Measurements from ENCODE around the gene PDIA3.
A peak's percentile ranks its signal among the peaks of the same experiment; 100 is the strongest.
"Not testable (repeated sequence)": the region's sequence is repeated elsewhere in the genome, so short reads cannot be mapped to it uniquely, and the experiment has no call there.

Gene PDIA3

DNA sequence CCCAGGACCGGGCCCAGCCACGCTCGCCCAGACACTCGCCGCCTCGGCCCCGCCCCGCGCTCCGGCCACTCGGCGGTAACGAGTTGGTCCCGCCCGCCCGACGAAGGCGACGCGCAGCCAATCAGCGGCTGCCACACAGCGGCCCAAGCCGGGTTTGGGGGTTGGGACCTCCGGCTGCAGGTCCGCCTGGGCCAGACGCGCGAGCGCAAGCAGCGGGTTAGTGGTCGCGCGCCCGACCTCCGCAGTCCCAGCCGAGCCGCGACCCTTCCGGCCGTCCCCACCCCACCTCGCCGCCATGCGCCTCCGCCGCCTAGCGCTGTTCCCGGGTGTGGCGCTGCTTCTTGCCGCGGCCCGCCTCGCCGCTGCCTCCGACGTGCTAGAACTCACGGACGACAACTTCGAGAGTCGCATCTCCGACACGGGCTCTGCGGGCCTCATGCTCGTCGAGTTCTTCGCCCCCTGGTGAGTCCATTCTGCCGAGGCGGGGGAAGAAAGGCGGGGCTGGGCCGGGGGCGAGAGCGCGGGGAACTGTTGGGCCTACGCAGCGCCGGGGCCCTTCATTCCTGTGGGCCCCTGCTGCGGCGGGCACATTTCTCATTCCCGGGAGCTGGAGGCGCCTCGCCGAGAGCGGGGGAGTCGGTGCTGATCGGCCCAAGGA, at the start of gene PDIA3:
Gene PDIA3, plus strand, starts transcription at position 194 of the 658 bp plus-strand sequence. Its CDS starts 102 bp downstream, at position 296.
- DNase-seq, result peak; percentile 96

DNA sequence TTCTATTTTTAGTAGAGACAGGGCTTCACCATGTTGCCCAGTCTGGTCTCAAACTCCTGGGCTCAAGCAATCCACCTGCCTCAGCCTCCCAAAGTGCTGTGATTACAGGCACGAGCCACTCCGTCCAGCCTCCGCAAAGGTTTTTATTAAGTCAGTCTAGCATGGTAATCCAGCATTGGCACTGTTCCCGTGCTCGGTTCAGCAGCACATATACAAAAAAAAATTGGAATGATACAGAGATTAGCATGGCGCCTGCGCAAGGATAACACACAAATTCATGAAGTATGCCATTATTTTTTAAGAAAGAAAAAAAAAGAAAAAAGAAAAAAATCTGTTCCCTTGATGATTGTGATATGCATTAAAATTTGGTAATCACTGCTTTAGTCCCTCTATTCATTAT, 44.1 kb upstream of the PDIA3 start:
- no peak for DNase-seq

DNA sequence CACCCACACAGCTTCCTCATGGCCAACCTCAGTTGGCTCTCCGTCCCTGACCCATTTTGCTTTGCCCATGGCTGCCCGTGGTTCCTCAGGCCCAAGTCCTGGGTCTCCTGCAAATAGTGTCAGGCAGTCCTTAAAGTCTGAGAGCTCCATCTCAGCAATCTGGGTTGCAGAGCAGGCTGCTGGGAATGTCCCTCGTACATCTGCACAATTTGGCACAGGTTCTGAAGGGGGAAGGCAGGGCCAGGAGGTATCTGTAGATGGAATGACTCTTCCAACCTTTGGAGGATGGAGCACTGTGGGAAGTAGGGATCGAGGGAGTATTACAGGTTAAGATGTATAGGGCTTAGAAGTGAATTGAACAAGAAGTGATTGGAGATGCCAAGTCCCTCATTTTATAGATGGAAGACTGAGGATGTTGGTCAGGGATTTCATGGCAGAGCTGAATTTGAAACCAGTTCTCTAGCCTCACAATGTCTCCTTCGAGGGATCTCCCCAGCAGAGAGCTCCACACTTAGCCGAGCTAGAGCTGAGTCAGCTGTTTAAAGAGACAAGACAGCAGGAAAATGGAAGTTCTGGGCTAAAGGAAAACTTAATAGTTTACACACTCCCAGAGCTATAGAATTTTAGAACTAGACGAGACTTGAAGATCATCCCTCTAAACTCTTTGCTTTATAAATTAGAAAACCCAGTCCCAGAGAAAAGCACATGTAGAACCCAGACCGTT, 43.4 kb upstream of the PDIA3 start:
- DNase-seq, result no peak

DNA sequence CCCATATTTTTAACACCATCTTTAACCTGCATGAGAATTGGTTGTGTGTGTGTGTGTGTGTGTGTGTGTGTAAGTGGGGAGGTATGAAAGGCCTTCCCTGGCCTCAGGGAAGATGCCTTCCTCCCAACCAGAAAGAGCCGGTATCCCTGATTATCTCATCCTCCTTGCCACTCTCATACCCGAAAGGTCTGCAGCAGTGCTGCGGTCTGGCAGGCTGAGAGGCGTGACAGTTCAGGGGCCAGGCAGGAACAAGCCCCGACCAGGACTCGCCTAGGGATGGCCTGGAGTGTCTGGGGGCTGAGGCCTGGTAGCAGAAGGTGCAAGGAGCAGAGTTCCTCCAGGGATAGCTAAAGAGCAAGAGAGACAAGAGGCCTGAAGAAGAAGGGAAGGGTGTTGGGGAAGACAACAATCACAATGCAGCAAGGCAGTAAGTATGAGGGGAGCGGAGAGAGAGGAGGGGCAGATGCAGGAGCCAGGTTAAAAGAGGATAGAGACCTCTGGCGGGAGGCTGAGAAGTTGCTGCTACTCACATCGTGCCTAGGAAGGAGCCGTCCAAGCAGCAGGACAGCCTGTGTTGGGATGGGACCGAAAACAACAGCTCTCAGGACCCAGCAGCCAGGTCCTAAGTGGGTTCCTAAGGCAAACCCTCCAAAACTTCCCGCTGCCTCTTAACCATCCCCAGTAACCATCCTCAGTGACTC, 35.7 kb upstream of the PDIA3 start:
- not testable (repeated sequence) for DNase-seq

DNA sequence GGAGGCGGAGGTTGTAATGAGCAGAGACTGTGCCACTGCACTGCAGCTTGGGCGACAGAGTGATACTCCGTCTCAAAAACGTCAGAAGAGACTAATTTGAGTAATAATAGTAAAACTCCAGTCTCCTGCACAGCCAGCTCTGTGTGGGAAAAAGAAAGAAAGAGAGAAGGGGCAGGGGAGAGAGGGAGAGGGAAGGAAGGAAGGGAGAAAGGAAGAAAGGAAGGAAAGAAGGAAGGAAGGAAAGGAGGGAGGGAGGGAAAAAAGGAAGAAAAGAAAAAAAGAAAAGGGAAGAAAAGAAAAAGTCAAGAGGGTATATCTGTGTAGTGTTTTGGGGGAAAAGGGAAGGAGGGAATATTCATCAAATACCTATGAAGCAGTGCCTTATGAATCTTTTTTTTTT, 23.1 kb upstream of the PDIA3 start:
- no peak for DNase-seq

DNA sequence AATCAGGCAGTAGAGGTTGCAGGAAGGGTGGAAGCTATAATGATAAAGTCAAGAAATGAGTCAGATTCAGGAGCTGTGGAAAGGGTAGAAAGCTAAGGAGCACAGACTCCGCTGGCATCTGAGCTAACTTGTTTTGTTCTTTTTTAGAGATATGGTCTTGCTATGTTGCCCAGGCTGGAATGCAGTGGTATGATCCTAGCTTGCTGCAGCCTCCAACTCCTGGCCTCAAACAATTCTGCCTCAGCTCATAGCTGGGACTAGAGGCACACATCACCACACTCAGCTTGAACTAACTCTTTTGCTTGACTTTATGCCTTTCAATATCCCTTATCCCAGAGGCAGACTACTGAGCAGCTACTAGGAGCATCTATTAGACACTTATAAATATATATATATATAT, 19.9 kb upstream of the PDIA3 start:
- DNase-seq, result not testable (repeated sequence)

DNA sequence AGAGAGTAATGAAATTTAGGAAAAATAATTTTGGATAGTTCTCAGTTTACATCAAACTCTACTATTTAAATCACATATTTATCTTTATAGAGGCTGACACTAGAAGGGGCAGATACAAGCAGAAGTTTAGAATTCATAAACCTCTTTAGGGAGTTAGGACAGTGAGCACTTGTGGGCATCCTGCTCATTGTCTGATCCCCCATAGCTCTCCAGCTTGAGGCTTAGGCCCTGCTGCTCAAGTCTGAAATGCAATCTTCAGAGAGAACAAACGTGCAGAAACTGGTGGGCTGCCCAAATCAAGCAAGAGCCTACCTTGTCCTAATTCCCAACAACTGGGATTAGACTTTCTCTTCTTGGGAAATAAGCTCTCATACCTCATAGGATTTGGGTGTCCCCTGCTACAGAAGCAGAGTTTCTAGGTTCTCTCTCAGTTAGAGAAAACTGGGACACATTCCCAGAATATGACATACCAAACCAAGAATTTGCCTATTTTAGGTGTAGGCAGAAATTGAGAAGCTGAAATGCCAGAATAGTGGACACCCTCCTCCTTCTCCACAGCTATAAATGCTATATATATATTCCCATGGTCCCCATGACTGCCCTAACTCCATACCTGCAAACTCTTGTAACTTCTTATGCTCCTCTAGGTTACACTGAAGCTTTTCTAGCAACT, 18.0 kb upstream of the PDIA3 start:
- not testable (repeated sequence) for DNase-seq

DNA sequence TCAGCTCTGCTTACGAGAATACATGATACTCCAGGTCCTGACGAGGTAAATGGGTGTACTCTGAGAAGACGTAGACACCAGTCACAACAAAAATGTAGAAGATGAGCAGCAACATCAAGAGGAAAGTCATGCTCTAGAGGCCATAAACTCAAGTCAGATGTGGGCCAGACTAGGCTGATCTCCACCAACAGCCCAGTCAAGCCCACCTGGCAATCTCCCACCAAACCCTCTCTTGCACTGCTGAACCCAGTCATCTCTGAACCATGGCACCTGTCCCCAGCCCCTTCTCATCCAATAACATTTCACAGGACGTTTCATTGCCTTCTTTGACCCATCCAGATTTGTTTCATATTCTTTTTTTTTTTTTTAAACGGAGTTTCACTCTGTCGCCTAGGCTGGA, 10.8 kb upstream of the PDIA3 start:
- no peak for DNase-seq

DNA sequence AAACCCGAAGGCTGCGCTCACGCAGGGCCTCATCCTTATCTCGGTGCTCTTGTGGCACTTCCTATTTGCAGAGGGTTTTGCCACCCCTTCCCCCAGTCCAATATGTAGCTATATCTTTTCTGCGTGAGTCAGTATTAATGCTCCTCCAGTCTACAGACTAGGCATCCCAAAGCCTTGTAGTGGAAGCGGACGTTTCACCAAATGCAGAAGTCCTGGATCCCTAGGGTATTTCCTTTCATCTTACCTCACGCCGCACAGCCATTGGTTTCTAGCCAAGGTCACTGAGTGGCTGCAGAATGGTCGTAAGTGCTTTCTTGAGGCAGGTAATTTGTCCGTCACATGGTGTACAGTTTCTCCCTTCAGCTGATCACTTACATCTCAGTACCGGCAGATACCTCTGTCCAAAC, 668 bp downstream of the PDIA3 start:
- not testable (repeated sequence) for DNase-seq

DNA sequence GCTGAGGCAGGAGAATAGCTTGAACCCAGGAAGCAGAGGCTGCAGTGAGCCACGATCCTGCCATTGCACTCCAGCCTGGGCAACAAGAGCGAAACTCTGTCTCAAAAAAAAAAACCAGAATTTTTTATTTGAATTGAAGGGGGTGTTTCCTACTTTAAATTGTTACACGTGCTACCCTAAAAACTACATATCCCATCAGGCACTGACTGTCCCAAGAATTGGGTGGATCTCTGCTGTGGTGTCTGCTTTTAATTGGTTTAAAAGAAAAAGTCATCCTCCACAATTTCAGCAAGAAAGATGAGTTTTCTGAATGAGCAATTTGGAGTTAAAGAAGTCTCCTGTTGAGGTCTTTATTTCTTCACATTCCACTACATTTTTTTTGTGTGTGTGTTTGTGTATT, 2.1 kb downstream of the PDIA3 start:
- DNase-seq, result no peak

DNA sequence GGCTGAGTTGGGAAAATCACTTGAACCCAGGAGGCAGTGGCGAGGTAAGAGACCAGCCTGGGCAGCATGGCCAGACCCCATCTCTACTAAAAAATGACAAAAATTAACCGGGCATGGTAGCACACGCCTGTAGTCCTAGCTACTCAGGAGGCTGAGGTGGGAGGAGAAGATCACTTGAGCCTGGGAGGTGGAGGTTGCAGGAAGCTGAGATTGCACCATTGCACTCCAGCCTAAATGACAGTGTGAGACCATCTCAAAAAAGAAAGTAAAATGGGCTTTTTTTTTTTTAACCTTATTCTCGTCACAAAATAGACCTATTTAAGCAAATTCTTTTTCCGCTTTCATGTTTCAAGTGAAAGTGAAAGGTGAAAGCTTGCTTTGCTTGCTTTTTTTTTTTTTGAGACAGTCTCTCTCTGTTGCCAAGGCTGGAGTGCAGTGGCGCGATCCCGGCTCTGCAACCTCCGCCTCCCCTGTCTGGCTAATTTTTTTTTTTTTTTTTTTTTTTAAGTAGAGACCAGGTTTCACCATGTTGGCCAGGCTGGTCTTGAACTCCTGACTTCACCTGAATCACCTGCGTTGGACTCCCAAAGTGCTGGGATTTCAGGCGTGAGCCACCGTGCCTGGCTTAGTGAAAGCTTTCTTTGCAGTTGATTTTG, 3.6 kb downstream of the PDIA3 start:
- DNase-seq, result peak; percentile 63

DNA sequence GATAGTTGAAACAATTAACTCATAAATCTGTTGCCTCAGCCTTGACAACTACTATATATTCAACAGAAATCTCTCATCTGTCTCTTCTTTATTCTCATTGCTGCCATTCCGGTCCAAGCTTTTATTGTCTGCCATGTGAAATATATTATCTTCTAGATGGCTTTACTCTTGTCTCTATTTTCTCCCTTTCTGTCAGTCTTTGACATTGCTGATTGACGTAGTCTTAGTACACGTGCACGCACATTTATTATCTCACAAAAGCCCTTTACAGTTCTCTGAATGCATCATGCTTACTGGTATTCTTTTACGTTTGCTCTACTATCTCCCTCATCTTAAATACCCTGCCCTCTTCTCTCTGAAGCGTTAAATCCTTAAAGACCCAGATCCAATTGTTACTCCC, 5.6 kb downstream of the PDIA3 start:
- no peak for DNase-seq

DNA sequence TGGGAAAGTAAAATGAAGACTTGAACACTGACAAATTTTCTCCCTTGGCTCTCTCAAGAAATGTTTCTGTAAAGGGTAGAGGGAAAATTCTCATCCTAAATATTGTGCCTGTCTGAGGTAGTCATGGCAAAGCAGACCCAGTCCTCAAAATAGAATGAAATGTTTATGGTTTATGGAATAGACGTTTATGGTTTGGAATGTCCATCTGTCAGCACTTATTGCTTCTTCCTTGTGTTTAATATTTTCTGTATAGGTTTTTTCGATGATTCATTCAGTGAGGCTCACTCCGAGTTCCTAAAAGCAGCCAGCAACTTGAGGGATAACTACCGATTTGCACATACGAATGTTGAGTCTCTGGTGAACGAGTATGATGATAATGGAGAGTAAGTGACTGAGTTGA, 16.6 kb downstream of the PDIA3 start:
- DNase-seq, result no peak

DNA sequence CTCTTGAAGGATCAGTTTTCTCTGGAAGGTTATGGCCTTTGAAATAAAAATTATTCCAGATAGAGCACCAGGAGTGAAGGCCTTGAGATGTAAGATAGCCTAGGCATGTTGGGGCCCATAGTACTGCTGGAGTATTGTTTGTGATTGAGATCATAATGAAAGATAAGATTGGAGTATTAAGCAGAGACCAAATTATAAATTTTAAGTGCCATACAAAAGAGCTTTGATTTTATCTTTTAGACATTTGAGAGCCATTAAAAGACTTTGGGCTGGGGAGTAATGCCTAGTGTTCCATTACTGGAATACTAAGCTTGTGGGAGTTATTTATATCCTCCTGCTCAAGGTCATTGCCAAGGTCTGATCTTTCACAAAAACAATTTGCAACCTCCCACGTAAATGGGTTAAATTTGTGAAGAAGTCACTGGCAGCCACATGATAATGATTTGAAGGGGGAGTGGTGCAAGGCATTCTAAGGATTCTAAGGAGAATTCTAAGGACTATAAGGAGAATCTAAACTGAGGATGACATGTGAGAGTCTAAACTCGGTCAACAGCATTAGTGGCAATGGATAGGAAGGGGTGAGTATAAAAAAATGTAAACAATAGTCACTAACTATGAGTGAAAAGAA, 17.7 kb downstream of the PDIA3 start:
- DNase-seq, result no peak

DNA sequence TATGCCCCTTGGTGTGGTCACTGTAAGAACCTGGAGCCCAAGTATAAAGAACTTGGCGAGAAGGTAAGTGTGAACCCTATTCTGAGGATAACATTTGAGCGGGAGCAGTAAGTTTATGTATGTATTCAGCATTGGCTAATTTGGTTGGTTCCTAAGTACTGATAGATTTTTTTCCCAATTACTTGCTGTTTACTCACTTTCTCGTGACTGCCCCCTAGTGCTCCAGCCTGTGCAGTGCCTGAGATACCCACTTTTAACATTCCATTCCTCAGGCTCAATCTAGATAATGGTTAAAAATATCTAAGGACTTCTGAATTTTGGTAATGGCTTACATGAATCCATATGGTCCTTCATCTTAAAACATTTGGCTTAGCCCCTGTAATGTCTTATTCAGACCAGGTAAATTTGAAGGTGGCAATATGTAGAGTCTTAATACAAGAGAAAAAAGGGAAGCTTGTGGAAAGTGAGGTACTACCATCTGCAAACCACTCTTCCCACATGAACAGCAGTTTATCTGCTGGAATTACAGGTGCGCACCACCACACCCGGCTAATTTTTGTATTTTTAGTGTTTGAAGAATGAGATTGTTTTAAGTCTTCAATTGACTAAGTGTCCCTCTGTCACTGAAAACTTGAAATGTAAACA, 23.5 kb downstream of the PDIA3 start:
- no peak for DNase-seq

DNA sequence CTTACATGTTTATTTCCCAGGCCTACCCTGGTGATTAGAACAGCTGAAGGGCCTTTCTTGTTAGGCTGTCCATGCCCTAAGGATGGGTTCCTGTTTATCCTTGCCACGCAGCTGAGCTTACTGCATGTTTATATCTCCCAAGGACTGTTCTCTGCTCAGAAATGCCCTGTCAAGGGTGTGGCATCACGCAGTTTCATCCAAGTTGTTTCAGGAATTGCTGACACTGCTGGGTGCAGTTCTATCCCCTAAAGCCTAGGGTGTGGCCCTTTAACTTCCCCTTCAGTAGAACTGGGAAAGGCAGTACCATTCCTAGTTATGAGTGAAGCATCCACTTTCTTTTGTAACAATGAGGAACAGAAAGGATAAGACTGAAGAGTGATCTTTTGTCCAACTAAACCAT, 25.6 kb downstream of the PDIA3 start:
- no peak for DNase-seq

DNA sequence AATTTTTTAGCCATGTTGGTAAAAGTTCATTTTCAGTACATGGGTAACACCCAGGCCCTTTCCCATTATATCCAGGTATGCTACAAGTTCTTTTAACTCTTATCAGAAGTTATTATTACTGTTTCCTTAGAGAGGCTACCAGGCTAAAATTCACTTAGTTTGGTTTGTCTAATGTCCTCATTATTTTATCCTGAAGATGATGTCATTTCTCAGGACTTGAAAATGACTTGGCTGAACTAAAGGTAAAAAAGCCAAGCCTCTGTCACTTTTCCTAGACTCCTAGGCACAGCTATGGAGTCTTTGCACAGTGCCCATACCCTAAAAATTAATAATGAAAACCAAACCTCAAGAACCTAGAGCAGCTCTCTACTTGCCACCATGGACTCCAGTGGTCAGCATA, 26.4 kb downstream of the PDIA3 start:
- DNase-seq, result no peak

DNA sequence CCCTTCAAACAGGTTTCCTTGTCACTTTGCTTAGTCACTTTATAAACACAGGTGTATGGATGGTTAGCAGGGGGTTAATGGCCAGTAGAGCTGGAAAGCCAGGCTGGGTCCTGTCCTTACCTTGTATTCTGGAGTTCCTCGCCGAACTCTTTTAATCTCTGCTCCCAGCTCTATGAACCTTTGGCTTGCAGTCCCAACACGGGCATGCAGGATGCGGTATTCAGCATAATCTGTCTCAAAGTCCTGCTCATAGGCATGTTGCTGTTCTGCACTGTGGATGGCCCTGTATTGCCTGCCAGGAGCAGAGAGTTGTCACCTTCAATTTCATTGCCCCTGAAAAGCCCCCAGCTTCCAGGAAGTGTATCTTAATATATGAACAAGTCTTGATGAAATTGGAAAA, 27.8 kb downstream of the PDIA3 start:
- DNase-seq, result no peak

DNA sequence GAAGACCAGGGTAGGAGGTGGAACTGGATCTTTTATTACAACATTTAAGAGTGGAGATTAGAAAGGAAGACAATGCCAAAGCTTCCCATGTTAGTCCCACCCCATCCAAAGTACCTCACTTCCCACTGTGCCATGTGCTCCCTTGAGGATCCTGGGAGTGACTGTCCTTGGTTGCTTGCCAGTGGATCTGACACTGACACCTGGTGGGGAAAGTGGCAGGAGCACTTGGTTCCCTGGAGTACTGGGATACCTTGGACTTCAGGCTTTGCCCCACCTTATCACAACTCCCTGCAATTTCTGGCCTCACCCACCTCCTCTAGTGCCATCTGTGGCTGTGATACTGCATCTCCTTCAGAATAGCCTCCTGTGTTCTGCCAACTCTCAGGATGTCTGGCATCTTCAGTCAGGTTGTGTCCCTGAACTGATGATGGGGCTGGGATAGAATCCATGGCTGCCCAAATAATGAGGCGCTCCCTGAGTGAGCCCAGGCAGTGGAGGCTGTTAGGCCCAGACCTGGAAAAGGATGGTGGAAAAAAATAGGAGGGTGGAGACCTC, 29.2 kb downstream of the PDIA3 start:
- no peak for DNase-seq

DNA sequence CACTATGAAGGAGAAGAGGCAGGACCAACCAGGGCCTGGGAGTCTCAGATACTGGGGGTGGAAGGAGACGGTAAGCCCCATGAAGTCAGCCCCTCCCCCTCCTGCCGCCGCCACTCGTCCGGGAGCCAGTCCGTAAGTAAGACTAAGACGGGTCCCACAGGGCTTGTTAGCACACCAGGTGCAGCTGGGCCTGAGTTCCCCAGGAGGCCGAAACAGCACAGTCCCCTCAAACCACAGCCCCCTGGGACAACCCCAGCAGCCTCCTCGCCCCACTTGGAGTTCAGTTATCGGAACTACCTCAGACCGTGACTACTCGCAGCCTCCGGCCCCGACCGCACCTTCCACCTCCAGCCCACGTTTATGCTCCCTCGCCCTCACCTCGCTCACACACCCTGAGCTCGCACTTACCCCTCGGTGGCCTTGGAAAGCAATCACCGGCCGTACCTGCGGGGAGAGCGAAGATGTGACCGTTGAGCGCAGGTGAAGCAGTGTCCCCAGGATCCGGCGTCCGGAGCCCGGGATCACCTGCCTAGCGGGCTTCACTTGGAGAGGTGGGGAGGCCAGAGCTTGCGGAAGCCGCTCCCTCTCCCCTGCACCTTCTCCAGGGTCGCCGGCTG, 30.0 kb downstream of the PDIA3 start:
- DNase-seq, result no peak

DNA sequence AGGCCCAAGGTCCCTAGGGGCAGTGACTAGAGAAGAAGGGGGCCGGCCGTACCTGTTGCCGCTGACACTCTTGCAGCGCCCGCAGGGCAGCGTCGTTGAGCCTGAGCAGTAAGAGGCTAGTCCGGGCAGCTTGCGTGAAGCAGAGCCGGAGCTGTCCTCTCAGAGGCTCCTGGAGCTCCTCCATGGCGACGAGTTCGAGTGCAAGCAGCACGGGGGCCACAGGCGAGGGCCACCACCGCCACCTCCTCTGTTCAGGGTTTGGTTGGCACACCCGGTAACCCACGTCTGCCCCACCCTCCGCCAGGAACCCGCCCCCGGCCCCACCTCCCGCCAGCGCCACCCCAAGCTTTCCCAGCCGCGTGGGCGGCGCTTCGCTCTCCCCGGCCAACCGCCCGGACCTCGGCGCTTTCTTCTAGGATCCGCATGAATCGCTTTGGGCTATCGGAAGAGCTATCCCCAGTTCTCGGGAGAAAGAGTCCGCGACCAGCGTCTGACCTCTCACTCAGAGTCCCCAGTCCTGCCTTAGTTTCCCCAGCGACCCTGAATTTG, 30.6 kb downstream of the PDIA3 start, which contains the start of gene ELL3:
Gene ELL3, minus strand, starts transcription at position 249 of the 549 bp plus-strand sequence. Its CDS starts 65 bp downstream, at position 184.
- no peak for DNase-seq

Data from NK-92 treated with Interleukin-12 subunit alpha and Interleukin-12 subunit beta, amount 100 ng/mL, for 24 hours (cell line).